HepG2 (cell line): ENCODE results near the gene ADAMTS16. TPM values are rescaled to one million over a fixed set of nuclear protein-coding genes. Genes with fewer than 3 reads are reported as not detected.

Experiments used
- ATAC-seq: fragments of 200-7000 bp; cut with Tn5 transposase; 3 replicates; pipeline ENCODE4 v1.9.1; 2020; ENCODE audit warnings: mild to moderate bottlenecking, moderate library complexity
- BruUV-seq: library from RNA; stranded (reverse); fragments of 400-500 nt; replicated peaks from 2 replicates; lab custom pipeline; 2021; lab: Mats Ljungman, UMichigan
- CTCF ChIA-PET: fragments of 300-600 bp; formaldehyde crosslinking; extraction: SDS; loops from one replicate; lab custom pipeline; 2021; ENCODE audit warnings: low total read pairs, inconsistent platforms, low intra/inter-chr PET ratio; lab: Yijun Ruan, JAX
- POLR2A ChIA-PET: fragments of 350-600 bp; sonication (Branson Sonifier 250); formaldehyde crosslinking; loops from one replicate; lab custom pipeline; 2020; ENCODE audit warnings: antibody characterized with exemption, inconsistent platforms; lab: Yijun Ruan, JAX
- DNase-seq: peaks from one replicate; pipeline ENCODE4 v3.0.0-alpha.2; 2015; ENCODE audit warnings: low spot score
- FAIRE-seq: peaks from 3 replicates; lab custom pipeline; 2011; peaks lifted over from hg19 to GRCh38; lab: Jason Lieb, UNC
- H2AFZ ChIP-seq: one replicate; pipeline ENCODE4 v1.6.1; 2011; ENCODE audit warnings: low read length, inconsistent platforms
- H3K27ac ChIP-seq: fragments of 300-600 bp; 3 replicates; pipeline ENCODE4 v1.8.0; 2011; ENCODE audit warnings: mixed run types, mild to moderate bottlenecking, mixed read lengths, low read length, inconsistent platforms; ENCODE audit not compliant: insufficient read depth; ENCODE audit errors: extremely low read length
- H3K27me3 ChIP-seq, 2 experiments: fragments of 200-600 bp in 1 of 2; 2 replicates in 1 of 2; 3 replicates in 1 of 2; pipeline versions ENCODE4 v1.6.0 to v1.8.0; 2011; ENCODE audit warnings: low read length in 2 of 2, mild to moderate bottlenecking in 2 of 2, moderate library complexity in 2 of 2, inconsistent platforms in 1 of 2; ENCODE audit not compliant: insufficient read depth in 2 of 2, control insufficient read depth in 1 of 2
- H3K36me3 ChIP-seq, 2 experiments: fragments of 200-600 bp in 1 of 2; replicated peaks in 1 of 2; 2 replicates in 1 of 2; 3 replicates in 1 of 2; pipeline versions ENCODE4 v1.5.1 to v1.8.0; 2011; ENCODE audit warnings: low read length in 2 of 2, inconsistent platforms in 1 of 2; ENCODE audit not compliant: insufficient read depth in 2 of 2, control insufficient read depth in 1 of 2
- H3K4me1 ChIP-seq: 2 replicates; pipeline ENCODE4 v1.5.1; 2012; ENCODE audit warnings: low read length, inconsistent platforms; ENCODE audit not compliant: insufficient read depth
- H3K4me2 ChIP-seq: 2 replicates; pipeline ENCODE4 v1.6.0; 2011; ENCODE audit warnings: low read depth, low read length, inconsistent platforms
- H3K4me3 ChIP-seq, 3 experiments: fragments of 200-600 bp in 1 of 3; sonication (generic), shearing (Covaris generic) in 1 of 3; replicated peaks in 1 of 3; 2 replicates each; pipeline ENCODE4 v1.5.1; 2011 to 2016; ENCODE audit warnings: low read length in 3 of 3, inconsistent platforms in 2 of 3, low read depth in 2 of 3, mild to moderate bottlenecking in 2 of 3, control low read depth in 1 of 3, mixed read lengths in 1 of 3; ENCODE audit not compliant: insufficient read depth in 1 of 3
- H3K79me2 ChIP-seq: one replicate; pipeline ENCODE4 v1.6.1; 2011; ENCODE audit warnings: low read length, inconsistent platforms; ENCODE audit not compliant: insufficient read depth
- H3K9ac ChIP-seq: 2 replicates; pipeline ENCODE4 v1.6.0; 2011; ENCODE audit warnings: mild to moderate bottlenecking, low read depth, low read length, inconsistent platforms; ENCODE audit not compliant: insufficient read depth
- H3K9me3 ChIP-seq: 2 replicates; pipeline ENCODE4 v1.5.1; 2012; ENCODE audit warnings: mild to moderate bottlenecking, low read length
- H4K20me1 ChIP-seq: 2 replicates; pipeline ENCODE4 v1.6.0; 2011; ENCODE audit warnings: inconsistent platforms, mild to moderate bottlenecking, low read length, moderate library complexity; ENCODE audit not compliant: insufficient read depth
- ARNT2 ChIP-seq: sonication (generic); formaldehyde crosslinking; IDR thresholded peaks from 2 replicates; pipeline ENCODE4 v1.8.0; 2022; ENCODE audit warnings: mild to moderate bottlenecking, low read depth, missing genetic modification reagents, moderate library complexity
- CBFB ChIP-seq: sonication (generic); formaldehyde crosslinking; IDR thresholded peaks from 2 replicates; pipeline ENCODE4 v1.4.0; 2020; ENCODE audit warnings: missing genetic modification reagents
- CEBPB ChIP-seq: IDR thresholded peaks from 2 replicates; pipeline ENCODE4 v1.6.1; 2011; ENCODE audit warnings: low read depth, low read length, improper control_type of control experiment, borderline replicate concordance
- CEBPG ChIP-seq: IDR thresholded peaks from 2 replicates; pipeline ENCODE4 v1.6.1; 2016
- DNMT3B ChIP-seq: conservative IDR thresholded peaks from 2 replicates; pipeline ENCODE4 v1.6.1; 2016; ENCODE audit warnings: missing biosample characterization, control low read depth
- JUNB ChIP-seq: sonication (generic); formaldehyde crosslinking; IDR thresholded peaks from 2 replicates; pipeline ENCODE4 v1.8.0; 2022; ENCODE audit warnings: missing genetic modification reagents, mild to moderate bottlenecking, borderline replicate concordance
- TCF7L2 ChIP-seq: IDR thresholded peaks from 2 replicates; pipeline ENCODE4 v1.6.1; 2011; ENCODE audit warnings: mild to moderate bottlenecking, low read depth, low read length, moderate library complexity
- TRAFD1 ChIP-seq: sonication (generic); formaldehyde crosslinking; IDR thresholded peaks from 2 replicates; pipeline ENCODE4 v1.5.1; 2020; ENCODE audit warnings: missing genetic modification reagents, mild to moderate bottlenecking, borderline replicate concordance
- ZFP36L1 ChIP-seq: sonication (generic); formaldehyde crosslinking; IDR thresholded peaks from 2 replicates; pipeline ENCODE4 v1.8.0; 2022; ENCODE audit warnings: mild to moderate bottlenecking, missing genetic modification reagents, moderate library complexity
- ZNF605 ChIP-seq: sonication (generic); formaldehyde crosslinking; IDR thresholded peaks from 2 replicates; pipeline ENCODE4 v1.8.0; 2022; ENCODE audit warnings: mild to moderate bottlenecking, missing genetic modification reagents
- WGBS: methylation state at CpG from one replicate; pipeline ENCODE4 v1.1.6; 2017; ENCODE audit warnings: low lambda C conversion rate; 5-methylcytosine and 5-hydroxymethylcytosine counted together
- in situ Hi-C: cut with HindIII; loops from 2 replicates; pipeline ENCODE4 v1.10.0; 2017; ENCODE audit warnings: low pct_unique_long_range_greater_than_20kb; ENCODE audit not compliant: extremely low pct_ligation_motif_present
- intact Hi-C: fragments of 100-400 bp; cut with micrococcal nuclease; formaldehyde crosslinking; loops from one replicate; pipeline ENCODE4 v1.10.0; 2022; ENCODE audit not compliant: unreplicated experiment
- polyA plus RNA-seq, 8 experiments: library from polyadenylated mRNA; depleted of rRNA in 3 of 8; stranded (reverse) in 7 of 8; unstranded in 1 of 8; fragments of >200 nt; fragmentation: Illumina TruSeq in 4 of 8; extraction: Trizol in 4 of 8; gene quantifications; 2 replicates each; pipeline versions ENCODE4 v1.2.1 to v1.2.3, GENCODE V29; 2011 to 2016; ENCODE audit warnings: low read depth in 4 of 8, missing spikeins in 1 of 8, mixed read lengths in 1 of 8; ENCODE audit not compliant: insufficient read depth in 1 of 8
- total RNA-seq, 5 experiments: library from RNA; depleted of rRNA; stranded (reverse); fragments of >200 nt; fragmentation: Illumina TruSeq; extraction: Trizol; gene quantifications; 2 replicates each; pipeline ENCODE4 v1.2.3, GENCODE V29; 2016; ENCODE audit warnings: low read depth in 1 of 5

The ADAMTS16 gene
- total and polyA plus RNA-seq, 2 of the 13 experiments (the other 11 are each of a cell fraction or from before 2014, with no cell fraction given) = 0.02 to 0.03 TPM

GRCh38 chr5:5128766-5129165, 11.4 kb upstream of the ADAMTS16 start (continued):
- no peak for TF ChIP-seq TRAFD1 (CRISPR knock-in tag)

GRCh38 chr5:5132234-5132633, 7.9 kb upstream of the ADAMTS16 start:
- WGBS = 53% methylated on average over 9 of the region's 10 CpGs
- no peak overlapping the region for H3K27ac ChIP-seq
- H3K4me2 ChIP-seq = no peak overlapping the region
- CTCF ChIA-PET = no interaction called here
- POLR2A ChIA-PET = no interaction called here
- no peaks in the 10 kb centered on the region for H4K20me1 ChIP-seq
- H3K4me1 ChIP-seq = peaks cover 23% of the 10 kb centered on the region
- no peak overlapping the region for H3K4me3 ChIP-seq
- H2AFZ ChIP-seq = no peak overlapping the region
- in situ Hi-C loops = loop anchor here (10.0 to 25.0 kb wide), 2 partner anchors 257 to 280 kb away; partner anchors contain the start of gene ICE1
- no peak for TF ChIP-seq DNMT3B (CRISPR knock-in tag)
- TF ChIP-seq JUNB (CRISPR knock-in tag) = no peak
- no peak for TF ChIP-seq ZFP36L1
- peak; percentile 92 for TF ChIP-seq CEBPB
- TF ChIP-seq CBFB (CRISPR knock-in tag) = no peak
- no peak for TF ChIP-seq ARNT2 (CRISPR knock-in tag)
- TF ChIP-seq CEBPG = peak; percentile 48
- TF ChIP-seq ZNF605 = no peak
- TF ChIP-seq TCF7L2 = no peak
- TF ChIP-seq, all 625 proteins: peak for 2
- peak; percentile 5 for DNase-seq
- H3K27me3 ChIP-seq = peaks cover 0 to 2% of the 10 kb centered on the region in 2 experiments; a peak in 1 of 5 replicates
- no peaks in the 10 kb centered on the region for H3K36me3 ChIP-seq
- H3K79me2 ChIP-seq = no peaks in the 10 kb centered on the region
- FAIRE-seq = no peak
- no TSS peak for BruUV-seq
- intact Hi-C loops = no loop called here
- no peak overlapping the region for H3K9ac ChIP-seq
- no peak for ATAC-seq
- peaks cover 7% of the 10 kb centered on the region; the same call in 1 of the 2 replicates for H3K9me3 ChIP-seq
